HepG2 (cell line): ENCODE results near the gene PIGW. TPM values are rescaled to one million over a fixed set of nuclear protein-coding genes. Genes with fewer than 3 reads are reported as not detected.

Experiments
- ARNT2 ChIP-seq: sonication (generic); formaldehyde crosslinking; IDR thresholded peaks from 2 replicates; pipeline ENCODE4 v1.8.0; 2022; ENCODE audit warnings: mild to moderate bottlenecking, low read depth, missing genetic modification reagents, moderate library complexity
- GTF2F1 ChIP-seq: fragments of 150-350 bp; IDR thresholded peaks from 2 replicates; pipeline ENCODE4 v1.6.1; 2014; ENCODE audit warnings: low read length
- GZF1 ChIP-seq: sonication (generic); formaldehyde crosslinking; IDR thresholded peaks from 2 replicates; pipeline ENCODE4 v1.5.1; 2020; ENCODE audit warnings: mild to moderate bottlenecking, missing genetic modification reagents
- HOXA5 ChIP-seq: sonication (generic); formaldehyde crosslinking; IDR thresholded peaks from 2 replicates; pipeline ENCODE4 v1.4.0; 2020; ENCODE audit warnings: missing genetic modification reagents
- KDM1A ChIP-seq: IDR thresholded peaks from 2 replicates; pipeline ENCODE4 v1.6.1; 2016; ENCODE audit warnings: missing compliant biosample characterization
- MLXIP ChIP-seq: sonication (generic); formaldehyde crosslinking; IDR thresholded peaks from 2 replicates; pipeline ENCODE4 v1.9.0; 2021; ENCODE audit warnings: missing genetic modification reagents, borderline replicate concordance
- MTA1 ChIP-seq: sonication (generic); formaldehyde crosslinking; IDR thresholded peaks from 2 replicates; pipeline ENCODE4 v1.4.0; 2020; ENCODE audit warnings: missing genetic modification reagents, mild to moderate bottlenecking, borderline replicate concordance
- NKX3-1 ChIP-seq: sonication (generic); formaldehyde crosslinking; IDR thresholded peaks from 2 replicates; pipeline ENCODE4 v1.5.0; 2020; ENCODE audit warnings: missing genetic modification reagents
- NR3C1 ChIP-seq: sonication (generic); formaldehyde crosslinking; IDR thresholded peaks from 2 replicates; pipeline ENCODE4 v1.4.0; 2020; ENCODE audit warnings: missing genetic modification reagents
- SMC3 ChIP-seq: IDR thresholded peaks from 2 replicates; pipeline ENCODE4 v1.6.1; 2011; ENCODE audit warnings: low read length, improper control_type of control experiment
- TBX2 ChIP-seq: sonication (generic); formaldehyde crosslinking; IDR thresholded peaks from 2 replicates; pipeline ENCODE4 v1.5.0; 2020; ENCODE audit warnings: missing genetic modification reagents, mild to moderate bottlenecking, borderline replicate concordance
- TSC22D2 ChIP-seq: sonication (generic); formaldehyde crosslinking; IDR thresholded peaks from 2 replicates; pipeline ENCODE4 v1.5.1; 2020; ENCODE audit warnings: missing genetic modification reagents, mild to moderate bottlenecking, borderline replicate concordance
- XRCC5 ChIP-seq: fragments of 200-400 bp; formaldehyde crosslinking; optimal IDR thresholded peaks from 2 replicates; pipeline ENCODE3; 2017; ENCODE audit warnings: mild to moderate bottlenecking, low read length
- ZBTB39 ChIP-seq: sonication (generic); formaldehyde crosslinking; IDR thresholded peaks from 2 replicates; pipeline ENCODE4 v1.5.0; 2020; ENCODE audit warnings: missing genetic modification reagents
- ZGPAT ChIP-seq: IDR thresholded peaks from 2 replicates; pipeline ENCODE4 v1.6.1; 2016; ENCODE audit warnings: mild to moderate bottlenecking
- ZMYM4 ChIP-seq: sonication (generic); formaldehyde crosslinking; IDR thresholded peaks from 2 replicates; pipeline ENCODE4 v1.8.1; 2023; ENCODE audit warnings: mild to moderate bottlenecking, missing genetic modification reagents
- ZNF280D ChIP-seq: sonication (generic); formaldehyde crosslinking; IDR thresholded peaks from 2 replicates; pipeline ENCODE4 v1.5.1; 2020; ENCODE audit warnings: mild to moderate bottlenecking, missing genetic modification reagents
- ZNF441 ChIP-seq: sonication (generic); formaldehyde crosslinking; IDR thresholded peaks from 2 replicates; pipeline ENCODE4 v1.7.0; 2021; ENCODE audit warnings: missing genetic modification reagents, borderline replicate concordance
- ZNF543 ChIP-seq: sonication (generic); formaldehyde crosslinking; IDR thresholded peaks from 2 replicates; pipeline ENCODE4 v1.4.0; 2020; ENCODE audit warnings: mild to moderate bottlenecking, missing genetic modification reagents
- ZNF552 ChIP-seq: sonication (generic); formaldehyde crosslinking; IDR thresholded peaks from 2 replicates; pipeline ENCODE4 v1.9.0; 2022; ENCODE audit warnings: missing genetic modification reagents, mild to moderate bottlenecking, borderline replicate concordance
- polyA plus RNA-seq, 8 experiments: library from polyadenylated mRNA; depleted of rRNA in 3 of 8; stranded (reverse) in 7 of 8; unstranded in 1 of 8; fragments of >200 nt; fragmentation: Illumina TruSeq in 4 of 8; extraction: Trizol in 4 of 8; gene quantifications; 2 replicates each; pipeline versions ENCODE4 v1.2.1 to v1.2.3, GENCODE V29; 2011 to 2016; ENCODE audit warnings: low read depth in 4 of 8, missing spikeins in 1 of 8, mixed read lengths in 1 of 8; ENCODE audit not compliant: insufficient read depth in 1 of 8
- total RNA-seq, 5 experiments: library from RNA; depleted of rRNA; stranded (reverse); fragments of >200 nt; fragmentation: Illumina TruSeq; extraction: Trizol; gene quantifications; 2 replicates each; pipeline ENCODE4 v1.2.3, GENCODE V29; 2016; ENCODE audit warnings: low read depth in 1 of 5

Gene PIGW
- total and polyA plus RNA-seq, 2 of the 13 experiments (the other 11 are each of a cell fraction or from before 2014, with no cell fraction given): 9.0 to 24.0 TPM

- TF ChIP-seq GTF2F1 (0 out of 2 replicates have a peak, but pooled peaks have one; percentile 9), NKX3-1 (CRISPR knock-in tag) (peak; percentile 12; the same call in 1 of the 2 replicates), ARNT2 (CRISPR knock-in tag) (no peak), HOXA5 (CRISPR knock-in tag) (0 out of 2 replicates have a peak, but pooled peaks have one; percentile 1), TSC22D2 (CRISPR knock-in tag) (no peak), KDM1A (CRISPR knock-in tag) (peak; percentile 69; the same call in 1 of the 2 replicates), MLXIP (no peak), XRCC5 (no peak), TBX2 (no peak), ZGPAT (CRISPR knock-in tag) (0 out of 2 replicates have a peak, but pooled peaks have one; percentile 5), ZNF441 (CRISPR knock-in tag) (peak; percentile 88; the same call in 1 of the 2 replicates), ZMYM4 (CRISPR knock-in tag) (no peak), MTA1 (no peak), ZNF280D (CRISPR knock-in tag) (peak; percentile 67; the same call in 1 of the 2 replicates), SMC3 (no peak), GZF1 (no peak), ZBTB39 (CRISPR knock-in tag) (0 out of 2 replicates have a peak, but pooled peaks have one; percentile 20), ZNF552 (CRISPR knock-in tag) (no peak), ZNF543 (CRISPR knock-in tag) (no peak), NR3C1 (no peak)
Observed at GRCh38 chr17:36535669-36536081, 888 bp downstream of the PIGW start (continued).
